Neural progenitor cell (in vitro differentiated cells): ENCODE measurements around the gene PLEKHN1.

ENCODE experiments used
- CTCF ChIP-seq: fragments of 200-600 bp; sonication (generic); IDR thresholded peaks from 2 replicates; pipeline ENCODE4 v1.5.1; 2017; ENCODE audit warnings: antibody characterized with exemption, mild to moderate bottlenecking
- EZH2 ChIP-seq: fragments of 200-600 bp; sonication (generic); IDR thresholded peaks from 2 replicates; pipeline ENCODE4 v1.6.1; 2017; ENCODE audit warnings: antibody characterized with exemption, mild to moderate bottlenecking, moderate library complexity

- no peak for TF ChIP-seq CTCF
- no peak for TF ChIP-seq EZH2
Measured at GRCh38 chr1:928825-929661, 37.2 kb upstream of the PLEKHN1 start.
